T1000 (cell line): ENCODE measurements around the gene COL20A1.

Experiments used
- DNase-seq: peaks from one replicate; lab custom pipeline; 2025; ENCODE audit warnings: mixed read lengths; lab: John Stamatoyannopoulos, UW

Gene COL20A1

DNA sequence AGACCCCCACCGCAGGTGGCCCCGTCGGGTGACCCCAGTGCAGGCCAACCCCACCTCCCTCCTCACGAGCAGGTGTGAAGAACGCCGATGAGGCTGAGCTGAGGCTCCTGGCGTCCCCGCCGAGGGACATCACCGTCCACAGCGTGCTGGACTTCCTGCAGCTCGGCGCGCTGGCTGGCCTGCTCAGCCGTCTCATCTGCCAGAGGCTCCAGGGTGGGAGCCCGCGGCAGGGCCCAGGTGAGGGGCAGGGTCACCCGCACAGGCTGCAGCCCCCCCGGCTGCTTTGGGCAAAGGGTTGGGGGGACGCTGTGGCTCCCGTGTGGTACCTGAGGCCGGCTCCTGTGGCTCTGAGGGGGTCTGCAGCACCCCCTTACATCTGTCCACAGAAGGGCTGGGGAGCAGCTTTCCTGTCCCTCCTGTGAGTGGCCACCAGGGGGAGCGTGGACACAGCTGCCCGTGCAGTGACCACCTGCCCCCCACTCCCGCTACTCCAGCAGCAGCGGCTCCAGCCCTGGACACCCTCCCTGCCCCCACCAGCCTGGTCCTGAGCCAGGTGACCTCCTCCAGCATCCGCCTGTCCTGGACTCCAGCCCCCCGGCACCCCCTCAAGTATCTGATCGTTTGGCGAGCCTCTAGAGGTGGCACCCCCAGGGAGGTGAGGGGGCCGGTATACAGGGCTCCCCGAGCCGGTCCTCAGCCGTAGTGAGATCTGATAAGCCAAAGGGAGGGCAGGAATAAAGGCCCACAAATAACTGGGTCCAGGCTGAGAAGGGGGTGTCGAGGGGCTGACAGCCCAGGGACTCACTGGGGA lies 16.5 kb downstream of the COL20A1 start:
- DNase-seq = no peak

DNA sequence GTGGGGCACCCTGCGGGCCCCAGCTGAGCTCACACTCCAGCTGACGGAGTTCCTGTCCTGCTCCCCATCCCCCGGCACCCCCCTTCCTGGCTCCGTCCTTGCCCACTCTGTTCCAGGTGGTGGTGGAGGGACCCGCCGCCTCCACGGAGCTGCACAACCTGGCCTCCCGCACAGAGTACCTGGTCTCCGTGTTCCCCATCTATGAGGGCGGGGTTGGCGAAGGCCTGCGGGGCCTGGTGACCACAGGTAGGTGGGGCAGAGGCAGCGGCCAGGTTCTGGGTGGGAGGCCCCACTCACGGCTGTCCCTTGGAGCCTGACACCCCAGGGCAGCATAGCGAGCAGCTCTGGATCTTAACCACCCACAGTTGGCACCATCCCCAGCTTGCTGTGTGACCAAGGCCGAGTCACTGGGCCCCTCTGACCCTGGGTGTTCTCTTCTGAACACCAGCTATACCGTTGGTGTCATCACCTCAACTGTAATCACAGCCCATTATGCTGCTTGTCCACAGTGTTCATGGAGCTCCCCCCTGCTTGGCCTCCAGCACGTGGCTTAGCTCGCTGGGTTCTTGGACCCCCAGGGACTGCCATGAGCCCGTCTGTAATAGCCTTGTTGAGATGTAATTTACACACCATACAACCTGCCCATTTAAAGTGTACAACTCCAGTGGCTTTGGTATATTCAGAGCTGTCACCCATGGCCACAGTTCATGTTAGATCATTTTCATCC lies 17.4 kb downstream of the COL20A1 start:
- no peak for DNase-seq

DNA sequence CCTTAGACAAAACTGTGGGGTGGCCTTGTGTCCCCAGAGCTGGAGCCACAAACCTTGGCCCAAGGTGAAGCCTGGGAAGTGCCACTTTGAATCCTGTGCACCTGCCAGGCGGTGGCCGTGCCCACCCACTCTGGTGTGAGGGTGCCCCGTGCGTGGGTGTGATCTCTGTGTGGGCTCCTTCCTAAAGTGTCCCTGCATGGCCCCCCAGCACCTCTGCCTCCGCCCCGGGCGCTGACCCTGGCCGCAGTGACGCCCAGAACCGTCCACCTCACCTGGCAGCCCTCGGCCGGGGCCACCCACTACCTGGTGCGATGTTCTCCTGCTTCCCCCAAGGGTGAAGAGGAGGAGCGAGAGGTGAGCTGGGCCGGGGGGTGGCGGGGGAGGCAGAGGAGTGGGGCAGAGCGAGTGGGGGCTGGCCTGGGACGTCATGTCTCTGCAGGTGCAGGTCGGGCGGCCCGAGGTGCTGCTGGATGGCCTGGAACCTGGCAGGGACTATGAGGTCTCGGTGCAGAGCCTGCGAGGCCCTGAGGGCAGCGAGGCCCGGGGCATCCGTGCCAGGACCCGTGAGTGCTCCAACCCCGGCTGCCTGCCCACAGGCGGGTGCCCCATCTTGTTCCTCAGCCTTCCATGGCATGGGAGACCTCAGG lies 18.3 kb downstream of the COL20A1 start:
- DNase-seq = no peak

DNA sequence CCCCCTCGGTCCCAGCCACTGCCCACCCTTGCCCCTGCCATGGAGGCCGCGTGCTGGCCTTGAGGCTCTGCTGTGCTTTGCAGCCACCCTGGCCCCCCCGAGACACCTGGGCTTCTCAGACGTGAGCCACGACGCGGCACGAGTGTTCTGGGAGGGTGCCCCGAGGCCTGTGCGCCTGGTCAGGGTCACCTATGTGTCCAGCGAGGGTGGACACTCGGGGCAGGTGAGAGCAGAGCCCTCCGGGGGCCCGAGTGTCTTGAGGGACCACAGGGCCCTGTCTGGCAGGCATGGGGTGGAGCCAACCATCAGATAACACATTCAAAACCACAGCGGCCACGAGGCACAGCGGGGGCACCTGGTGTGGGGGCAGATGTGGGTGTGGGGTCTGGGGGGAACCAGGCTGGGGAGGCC lies 18.9 kb downstream of the COL20A1 start:
- DNase-seq = no peak

DNA sequence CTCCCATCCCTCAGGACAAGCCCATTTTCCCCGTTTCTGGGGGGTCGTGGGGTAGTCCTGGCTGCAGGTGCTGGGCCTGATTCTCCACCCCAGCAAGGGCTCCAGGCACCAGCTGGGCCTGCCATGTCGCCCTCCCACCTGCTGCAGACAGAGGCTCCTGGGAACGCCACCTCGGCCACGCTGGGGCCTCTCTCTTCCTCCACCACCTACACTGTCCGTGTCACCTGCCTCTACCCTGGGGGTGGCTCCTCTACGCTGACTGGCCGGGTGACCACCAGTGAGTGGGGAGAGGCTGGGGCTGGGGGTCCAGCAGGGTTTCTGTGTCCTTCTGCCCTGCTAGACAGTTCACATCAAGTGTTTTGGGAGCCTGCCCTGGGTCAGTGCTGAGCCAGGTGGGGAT lies 19.3 kb downstream of the COL20A1 start:
- DNase-seq = no peak

DNA sequence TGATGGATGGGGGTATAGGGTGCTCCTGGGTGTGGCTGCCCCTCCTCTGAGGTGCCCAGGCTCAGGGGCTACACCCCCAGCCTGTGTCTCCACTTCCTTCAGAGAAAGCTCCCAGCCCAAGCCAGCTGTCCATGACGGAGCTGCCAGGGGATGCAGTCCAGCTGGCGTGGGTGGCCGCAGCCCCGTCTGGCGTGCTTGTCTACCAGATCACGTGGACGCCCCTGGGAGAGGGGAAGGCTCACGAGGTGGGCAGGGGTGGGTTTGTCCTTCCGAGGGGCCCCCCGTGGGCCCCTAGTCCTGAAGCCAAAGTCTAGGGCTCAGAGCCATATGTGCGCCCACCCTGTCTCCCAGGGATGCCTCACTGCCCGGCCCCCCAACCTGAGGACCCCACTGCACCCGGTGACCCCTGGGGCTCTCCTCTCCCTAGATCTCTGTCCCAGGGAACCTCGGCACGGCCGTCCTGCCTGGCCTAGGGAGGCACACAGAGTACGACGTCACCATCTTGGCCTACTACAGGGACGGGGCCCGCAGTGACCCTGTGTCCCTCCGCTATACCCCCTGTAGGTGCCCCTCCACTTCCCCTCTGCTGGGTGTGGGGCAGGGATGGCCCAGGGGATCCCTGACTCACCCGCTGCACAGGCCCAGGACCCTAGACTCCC lies 19.8 kb downstream of the COL20A1 start:
- no peak for DNase-seq

DNA sequence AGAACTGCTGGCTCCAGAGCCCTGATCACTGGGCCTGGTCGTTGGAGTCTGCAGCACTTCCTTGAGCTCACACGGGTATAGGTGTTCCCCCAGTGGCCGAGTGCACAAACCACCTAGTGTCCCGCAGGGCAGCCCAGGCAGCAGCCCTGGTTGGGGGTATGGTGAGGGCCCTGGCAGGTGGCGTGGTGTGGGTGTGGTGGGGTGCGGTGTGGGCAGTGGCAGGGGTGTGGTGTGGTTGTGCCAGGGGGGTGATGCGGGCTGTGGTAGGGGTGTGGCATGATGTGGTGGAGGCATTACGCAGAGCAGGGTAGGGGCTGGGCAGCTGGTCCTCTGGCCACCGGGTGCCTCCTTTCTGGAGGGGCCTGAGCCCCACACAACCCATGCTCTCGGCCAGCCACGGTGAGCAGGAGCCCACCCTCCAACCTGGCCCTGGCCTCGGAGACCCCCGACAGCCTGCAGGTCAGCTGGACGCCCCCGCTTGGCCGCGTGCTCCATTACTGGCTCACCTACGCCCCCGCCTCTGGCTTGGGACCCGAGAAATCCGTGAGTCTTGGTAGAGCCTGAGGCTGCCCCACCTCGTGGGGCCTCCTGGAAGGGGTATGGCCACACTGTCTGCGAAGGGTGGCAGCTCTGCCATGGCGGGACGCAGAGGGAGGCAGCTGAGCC lies 20.5 kb downstream of the COL20A1 start:
- DNase-seq = no peak

DNA sequence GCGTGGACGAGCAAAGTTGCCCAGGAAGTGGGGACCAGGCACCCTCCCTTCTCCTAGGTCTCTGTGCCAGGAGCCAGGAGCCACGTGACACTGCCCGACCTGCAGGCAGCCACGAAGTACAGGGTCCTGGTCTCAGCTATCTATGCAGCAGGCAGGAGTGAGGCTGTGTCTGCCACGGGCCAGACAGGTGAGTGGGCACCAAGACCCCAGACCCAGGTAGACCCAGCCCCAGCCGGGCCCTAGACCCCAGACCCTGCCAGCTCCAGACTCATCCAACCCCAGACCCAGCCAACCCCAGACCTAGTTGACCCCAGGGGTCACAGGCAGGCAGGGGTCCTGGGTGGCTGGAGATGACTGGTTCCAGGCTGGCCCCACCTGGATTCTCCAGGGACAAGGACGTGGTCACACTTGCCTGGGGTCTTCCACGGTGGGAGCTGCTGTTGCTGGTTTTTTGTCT lies 21.1 kb downstream of the COL20A1 start:
- no peak for DNase-seq

DNA sequence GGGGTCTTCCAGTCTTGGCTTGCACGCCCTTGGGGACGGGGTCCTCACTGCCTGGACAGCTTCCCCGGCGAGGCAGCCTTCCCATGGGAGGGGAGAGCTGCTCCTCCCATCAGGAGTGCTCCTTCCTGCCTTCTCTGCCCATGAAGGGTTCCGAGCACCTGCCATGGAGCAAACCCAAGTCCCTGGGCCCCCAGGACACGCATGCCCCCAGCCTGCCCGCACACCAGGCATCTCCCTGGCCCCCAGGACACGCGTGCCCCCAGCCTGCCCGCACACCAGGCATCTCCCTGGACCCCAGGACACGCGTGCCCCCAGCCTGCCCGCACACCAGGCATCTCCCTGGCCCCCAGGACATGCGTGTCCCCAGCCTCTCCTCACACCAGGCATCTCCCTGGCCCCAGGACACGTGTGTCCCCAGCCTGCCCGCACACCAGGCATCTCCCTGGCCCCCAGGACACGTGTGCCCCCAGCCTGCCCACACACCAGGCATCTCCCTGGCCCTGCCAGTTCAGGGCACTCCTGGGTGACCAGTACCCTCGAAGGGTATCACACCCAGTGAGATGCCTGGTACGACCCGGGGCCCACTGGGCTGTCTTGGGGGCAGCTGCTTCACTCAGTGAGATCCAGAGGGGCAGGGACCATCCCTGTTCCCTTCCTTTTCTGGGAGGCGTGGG lies 21.7 kb downstream of the COL20A1 start:
- DNase-seq = no peak

DNA sequence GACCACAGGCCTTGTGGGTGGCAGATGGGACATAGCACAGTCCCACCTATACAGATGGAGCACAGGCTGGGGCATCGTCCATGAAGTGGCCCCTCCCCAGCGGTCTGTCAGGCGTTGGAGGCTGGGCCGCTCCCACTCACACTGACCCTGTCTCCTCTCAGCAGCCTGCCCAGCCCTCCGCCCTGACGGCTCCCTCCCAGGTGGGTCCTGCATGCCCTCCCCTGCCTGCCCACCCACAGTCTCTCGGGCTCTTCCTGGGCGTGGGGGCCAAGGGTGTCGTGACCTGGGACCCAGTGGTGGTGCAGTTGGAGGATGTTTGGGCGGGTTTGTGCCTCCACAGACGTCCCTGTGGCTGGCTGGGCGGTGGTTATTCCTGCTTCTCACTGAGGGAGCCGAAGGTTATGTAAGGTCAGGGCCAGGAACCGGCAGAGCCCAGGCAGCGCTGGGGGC lies 22.3 kb downstream of the COL20A1 start:
- DNase-seq = no peak

DNA sequence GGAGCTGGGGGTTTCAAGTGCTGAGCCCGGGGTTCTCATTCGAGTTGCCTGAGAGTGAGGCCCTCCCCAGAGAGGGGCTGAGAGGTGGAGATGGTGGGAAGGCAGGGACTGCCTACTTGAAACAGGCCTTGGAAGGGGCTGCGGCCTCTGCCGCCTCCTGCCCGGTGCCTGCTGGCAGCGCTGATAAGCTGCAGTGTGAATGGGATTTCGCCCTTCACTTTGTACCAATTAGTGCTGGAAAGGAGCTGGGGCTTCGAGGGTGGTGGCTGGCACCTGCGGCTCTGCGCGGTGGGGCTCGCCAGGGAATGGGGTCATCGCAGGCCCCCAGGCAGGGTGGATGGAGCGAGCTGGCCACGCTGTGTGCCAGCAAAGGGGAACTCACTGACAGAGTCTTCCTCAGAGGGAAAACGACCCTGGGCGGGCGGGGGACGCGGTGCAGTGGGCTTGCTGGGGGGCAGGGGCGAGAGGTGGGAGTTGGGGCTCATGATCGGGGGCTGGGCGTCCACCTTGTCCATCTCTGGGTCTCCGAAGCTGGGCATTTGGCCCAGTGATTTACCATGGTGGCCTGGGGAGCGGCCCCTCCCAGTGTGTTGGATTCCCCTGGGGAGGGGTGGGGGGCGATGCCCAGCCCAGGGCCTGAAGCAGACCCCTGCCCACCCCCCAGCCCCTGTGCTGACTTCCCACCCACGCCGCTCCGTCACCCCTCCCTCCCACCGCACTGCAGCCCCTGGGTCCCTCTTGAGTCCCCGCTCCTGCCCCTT lies 22.9 kb downstream of the COL20A1 start:
- DNase-seq = no peak

DNA sequence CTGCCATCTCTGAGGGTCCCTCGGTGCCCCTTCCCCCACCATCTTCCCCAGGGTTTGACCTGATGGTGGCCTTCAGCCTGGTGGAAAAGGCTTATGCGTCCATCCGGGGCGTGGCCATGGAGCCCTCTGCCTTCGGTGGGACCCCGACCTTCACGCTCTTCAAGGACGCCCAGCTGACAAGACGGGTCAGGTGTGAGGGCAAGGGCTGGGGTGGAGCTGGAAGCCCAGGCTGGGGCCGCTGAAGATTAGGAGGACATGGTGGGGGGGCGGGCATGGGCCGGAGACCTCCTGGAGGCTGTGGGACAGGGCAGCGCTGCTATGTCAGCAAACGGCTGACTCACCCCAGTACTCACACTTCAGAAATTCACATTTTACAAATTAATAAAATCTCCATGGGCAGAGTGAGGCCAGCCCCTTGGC lies 23.5 kb downstream of the COL20A1 start:
- no peak for DNase-seq

DNA sequence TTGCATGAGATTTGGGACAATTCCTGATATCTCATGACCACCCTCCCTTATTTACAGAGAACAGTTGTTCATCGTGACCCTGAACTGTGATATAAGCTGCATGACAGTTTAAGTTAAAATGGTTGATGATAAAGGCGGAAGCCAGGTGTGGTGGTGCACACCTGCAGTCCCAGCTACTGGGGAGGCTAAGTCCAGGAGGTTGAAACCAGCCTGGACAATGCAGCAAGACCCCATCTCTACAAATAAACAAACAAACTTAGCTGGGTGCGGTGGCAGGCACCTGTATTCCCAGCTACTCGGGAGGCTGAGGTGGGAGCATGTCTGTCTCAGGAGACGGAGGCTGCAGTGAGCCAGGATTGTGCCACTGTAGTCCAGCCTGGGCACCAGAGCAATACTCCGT lies 24.1 kb downstream of the COL20A1 start:
- no peak for DNase-seq

DNA sequence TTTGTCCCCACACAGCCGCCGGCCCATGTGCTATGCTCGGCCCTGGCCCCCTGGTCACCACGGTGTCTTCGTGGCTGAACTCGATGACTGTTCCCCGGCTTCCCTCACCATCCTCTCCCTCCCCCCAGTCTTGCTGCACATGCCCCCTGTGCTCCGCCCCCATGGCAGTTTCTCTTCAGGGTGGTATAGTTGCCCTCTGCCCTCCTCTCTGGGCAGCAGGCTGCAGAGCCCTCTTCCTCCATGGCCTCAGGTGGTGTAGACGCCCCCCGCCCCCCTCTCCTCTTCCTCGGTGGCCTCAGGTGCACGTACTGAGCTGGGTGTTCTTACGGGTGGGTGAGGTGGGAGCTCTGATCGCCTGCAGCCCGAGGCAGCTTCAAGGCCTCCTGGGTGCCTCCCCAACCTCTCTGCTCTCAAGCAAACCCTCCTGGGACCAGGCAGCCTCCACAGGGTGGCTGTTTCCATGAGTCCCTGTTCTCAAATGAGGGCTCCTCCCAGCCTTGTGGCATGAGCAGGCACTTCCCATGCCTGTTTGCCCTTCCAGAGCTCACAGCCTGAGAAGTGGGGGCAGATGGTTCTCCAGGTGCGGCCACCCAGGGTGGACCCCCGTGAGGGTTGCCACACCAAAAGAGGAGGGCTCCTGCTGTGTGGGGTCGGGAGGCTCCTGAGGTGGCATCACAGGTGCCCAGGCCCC lies 24.8 kb downstream of the COL20A1 start:
- no peak for DNase-seq

DNA sequence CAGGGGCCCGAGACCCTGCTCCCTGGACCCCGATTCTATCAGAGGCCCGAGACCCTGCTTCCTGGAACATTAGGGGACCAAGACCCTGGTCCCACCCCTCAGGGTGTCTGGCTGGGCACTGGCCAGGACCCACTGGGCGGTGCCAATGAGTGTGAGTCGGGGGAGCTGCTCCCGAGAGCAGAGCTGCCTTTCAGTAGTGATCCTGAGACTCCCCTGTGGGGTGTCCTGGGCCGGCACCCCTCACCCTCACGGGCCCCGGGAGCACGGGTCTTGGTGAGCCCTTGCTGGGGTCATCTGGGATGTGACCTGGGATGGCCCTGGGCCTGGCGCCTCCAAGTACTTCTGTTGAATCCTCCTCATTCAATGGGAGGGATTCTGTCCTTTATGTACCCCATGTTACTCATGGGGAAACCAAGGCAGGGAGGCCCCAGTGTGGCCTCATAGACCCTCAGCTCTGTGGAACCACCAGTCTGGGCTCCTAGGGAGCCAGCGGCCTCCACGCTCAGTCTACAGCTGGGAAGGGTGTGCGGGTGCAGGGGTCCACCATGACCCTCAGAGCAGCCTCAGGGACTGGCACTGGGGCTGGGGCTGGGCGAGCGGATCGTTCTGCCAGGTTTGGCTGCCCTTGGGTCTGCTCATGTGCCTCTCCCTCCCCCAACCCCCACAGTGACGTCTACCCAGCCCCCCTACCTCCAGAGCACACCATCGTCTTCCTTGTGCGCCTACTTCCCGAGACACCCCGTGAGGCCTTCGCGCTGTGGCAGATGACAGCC lies 25.6 kb downstream of the COL20A1 start:
- DNase-seq = no peak

DNA sequence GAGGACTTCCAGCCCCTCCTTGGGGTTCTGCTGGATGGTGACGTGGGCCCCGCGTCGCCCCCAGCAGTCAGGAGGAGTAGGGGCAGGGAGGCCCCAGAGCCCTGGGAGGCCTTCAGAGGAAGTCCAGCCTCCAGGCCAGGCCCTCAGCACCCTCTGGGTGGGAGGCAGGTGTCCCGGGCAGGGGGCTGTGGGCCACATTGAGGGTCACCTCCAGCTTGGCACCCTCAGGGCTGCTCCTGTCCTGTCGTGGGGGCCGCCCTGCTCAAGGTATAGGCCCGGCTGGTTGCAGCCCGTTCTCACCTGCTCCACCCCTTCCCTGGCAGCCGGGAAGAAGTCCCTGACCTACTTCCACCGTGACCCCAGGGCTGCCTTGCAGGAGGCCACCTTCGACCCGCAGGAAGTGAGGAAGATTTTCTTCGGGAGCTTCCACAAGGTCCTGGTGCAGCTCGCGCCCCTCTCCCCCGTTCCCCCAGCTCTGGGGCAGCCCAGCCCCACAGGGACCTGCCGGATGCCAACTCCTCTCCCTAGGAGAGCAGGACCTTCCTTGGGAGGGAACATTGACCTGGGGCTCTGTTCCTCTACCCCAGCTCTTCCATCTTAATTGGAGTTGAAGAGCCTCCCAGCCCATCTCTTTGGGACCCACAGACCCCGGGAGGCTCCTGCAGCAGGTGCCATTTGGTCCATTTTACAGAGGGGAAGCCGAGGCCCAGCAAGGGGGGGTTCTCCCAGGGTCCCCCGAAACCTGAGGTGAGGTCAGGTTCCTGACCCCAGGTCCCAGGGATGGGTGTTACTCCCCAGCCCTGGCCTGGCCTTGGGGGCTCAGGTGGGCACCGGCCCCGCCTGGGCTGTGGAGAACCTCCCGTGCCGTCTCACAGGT lies 26.4 kb downstream of the COL20A1 start:
- no peak for DNase-seq

DNA sequence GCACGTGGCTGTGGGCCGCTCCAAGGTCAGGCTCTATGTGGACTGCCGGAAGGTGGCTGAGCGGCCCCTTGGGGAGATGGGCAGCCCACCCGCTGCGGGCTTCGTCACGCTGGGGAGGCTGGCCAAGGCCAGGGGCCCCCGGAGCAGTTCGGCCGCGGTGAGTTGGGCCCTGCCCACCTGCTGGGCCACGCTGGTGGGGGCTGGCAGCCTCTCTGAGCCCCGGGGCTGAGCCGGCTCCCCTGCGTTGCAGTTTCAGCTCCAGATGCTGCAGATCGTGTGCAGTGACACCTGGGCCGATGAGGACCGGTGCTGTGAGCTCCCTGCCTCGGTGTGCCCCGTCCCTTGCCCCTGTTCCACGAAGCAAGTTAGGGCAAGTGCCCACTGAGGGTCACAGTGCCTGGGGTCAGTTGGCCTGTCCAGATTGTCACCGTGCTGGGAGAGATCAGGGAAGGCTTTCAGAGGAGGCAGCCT lies 27.1 kb downstream of the COL20A1 start:
- DNase-seq = no peak

DNA sequence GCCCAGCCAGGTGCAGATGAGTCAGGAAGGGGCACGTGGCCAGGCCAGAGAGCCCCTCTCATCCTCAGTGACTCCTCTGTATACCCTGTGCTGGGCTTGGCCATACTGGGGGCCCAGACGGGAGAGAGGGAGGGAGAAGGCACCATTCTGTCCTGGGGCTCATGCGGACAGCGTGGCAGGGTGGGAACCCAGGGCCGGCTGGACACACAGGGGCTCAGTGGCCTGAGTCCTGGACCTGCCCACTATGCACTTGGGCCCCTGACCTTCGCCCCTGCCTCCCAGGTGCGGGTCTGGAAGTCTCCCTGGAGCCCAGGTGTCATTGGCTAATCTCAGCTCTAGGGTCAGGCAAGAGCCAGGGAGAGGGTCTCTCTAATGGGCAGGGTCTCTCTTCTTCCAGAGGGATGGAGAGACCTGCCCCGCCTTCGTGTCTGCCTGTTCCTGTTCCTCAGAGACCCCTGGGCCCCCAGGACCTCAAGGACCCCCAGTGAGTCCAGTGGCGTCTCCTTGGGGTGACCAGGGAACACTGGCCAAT lies 27.7 kb downstream of the COL20A1 start:
- DNase-seq = no peak
